IMR-90 (cell line): ENCODE measurements around the gene IDH3B. TPM values are rescaled to one million over a fixed set of nuclear protein-coding genes. Genes with fewer than 3 reads are reported as not detected.

Experiments
- ATAC-seq: fragments of 200-7000 bp; cut with Tn5 transposase; 2 replicates; pipeline ENCODE4 v1.9.1; 2020; ENCODE audit warnings: low read depth, mild to moderate bottlenecking, moderate library complexity
- BruUV-seq: library from RNA; stranded (reverse); fragments of 400-500 nt; replicated peaks from 2 replicates; lab custom pipeline; 2021; lab: Mats Ljungman, UMichigan
- CTCF ChIA-PET: fragments of 300-600 bp; formaldehyde crosslinking; extraction: SDS; loops from one replicate; lab custom pipeline; 2021; ENCODE audit warnings: antibody characterized with exemption; lab: Yijun Ruan, JAX
- POLR2A ChIA-PET: fragments of 300-600 bp; sonication (Branson Sonifier 250); formaldehyde crosslinking; loops from one replicate; lab custom pipeline; 2022; ENCODE audit warnings: antibody characterized with exemption; ENCODE audit not compliant: unreplicated experiment; lab: Charles Lee
- DNase-seq: peaks from one replicate; pipeline ENCODE4 v3.0.0; 2013
- H2AFZ ChIP-seq: replicated peaks from 2 replicates; pipeline ENCODE3; 2013; ENCODE audit warnings: low read length, mild to moderate bottlenecking; ENCODE audit not compliant: poor library complexity
- H2AK5ac ChIP-seq: 2 replicates; pipeline ENCODE4 v1.6.1; 2013; ENCODE audit warnings: low read depth, low read length, inconsistent platforms
- H2AK9ac ChIP-seq: replicated peaks from 2 replicates; pipeline ENCODE3; 2013; ENCODE audit warnings: mild to moderate bottlenecking, low read depth, low read length, moderate library complexity; ENCODE audit not compliant: poor library complexity
- H2BK120ac ChIP-seq: 2 replicates; pipeline ENCODE4 v1.6.1; 2013; ENCODE audit warnings: low read depth, low read length, inconsistent platforms
- H2BK15ac ChIP-seq: 3 replicates; pipeline ENCODE4 v1.6.1; 2013; ENCODE audit warnings: low read depth, low read length, inconsistent platforms
- H2BK20ac ChIP-seq: 2 replicates; pipeline ENCODE4 v1.6.1; 2013; ENCODE audit warnings: low read depth, mild to moderate bottlenecking, inconsistent platforms, low read length, moderate library complexity
- H2BK5ac ChIP-seq: 2 replicates; pipeline ENCODE4 v1.6.1; 2013; ENCODE audit warnings: mild to moderate bottlenecking, low read depth, low read length, inconsistent platforms; ENCODE audit not compliant: poor library complexity, severe bottlenecking
- H3K14ac ChIP-seq: replicated peaks from 2 replicates; pipeline ENCODE4 v1.6.1; 2013; ENCODE audit warnings: low read depth, low read length, inconsistent platforms
- H3K18ac ChIP-seq: 2 replicates; pipeline ENCODE4 v1.6.1; 2013; ENCODE audit warnings: low read depth, low read length, control low read depth
- H3K23ac ChIP-seq: 2 replicates; pipeline ENCODE4 v1.6.1; 2013; ENCODE audit warnings: low read depth, low read length, inconsistent platforms
- H3K27ac ChIP-seq: 2 replicates; pipeline ENCODE4 v1.5.1; 2013; ENCODE audit warnings: mild to moderate bottlenecking, control low read depth, low read length; ENCODE audit not compliant: insufficient read depth
- H3K27me3 ChIP-seq: 2 replicates; pipeline ENCODE4 v1.6.1; 2013; ENCODE audit warnings: low read length; ENCODE audit not compliant: control insufficient read depth, insufficient read depth
- H3K36me3 ChIP-seq: 2 replicates; pipeline ENCODE4 v1.6.1; 2013; ENCODE audit warnings: low read length, mixed read lengths; ENCODE audit not compliant: control insufficient read depth, insufficient read depth
- H3K4ac ChIP-seq: 2 replicates; pipeline ENCODE4 v1.6.1; 2013; ENCODE audit warnings: low read depth, low read length, inconsistent platforms
- H3K4me1 ChIP-seq: 2 replicates; pipeline ENCODE4 v1.6.1; 2013; ENCODE audit warnings: low read length, mixed read lengths; ENCODE audit not compliant: control insufficient read depth, insufficient read depth
- H3K4me2 ChIP-seq: 2 replicates; pipeline ENCODE4 v1.6.1; 2013; ENCODE audit warnings: low read depth, mild to moderate bottlenecking, control low read depth, low read length, moderate library complexity
- H3K4me3 ChIP-seq: 2 replicates; pipeline ENCODE4 v1.5.1; 2013; ENCODE audit warnings: low read depth, mild to moderate bottlenecking, control low read depth, low read length, moderate library complexity; ENCODE audit not compliant: insufficient read depth
- H3K56ac ChIP-seq: 2 replicates; pipeline ENCODE4 v1.6.1; 2013; ENCODE audit warnings: low read length, inconsistent platforms; ENCODE audit not compliant: insufficient read depth; ENCODE audit errors: extremely low read depth
- H3K79me1 ChIP-seq, 2 experiments: 2 replicates each; pipeline ENCODE4 v1.6.1; 2013; ENCODE audit warnings: low read length in 2 of 2, inconsistent platforms in 1 of 2, low read depth in 1 of 2
- H3K9ac ChIP-seq: 2 replicates; pipeline ENCODE4 v1.6.1; 2013; ENCODE audit warnings: low read depth, low read length, control low read depth
- H3K9me1 ChIP-seq: 2 replicates; pipeline ENCODE4 v1.6.1; 2013; ENCODE audit warnings: low read length, inconsistent platforms; ENCODE audit not compliant: insufficient read depth
- H3K9me3 ChIP-seq: 2 replicates; pipeline ENCODE4 v1.6.1; 2013; ENCODE audit warnings: low read length; ENCODE audit not compliant: control insufficient read depth, insufficient read depth
- H4K20me1 ChIP-seq: 2 replicates; pipeline ENCODE4 v1.6.1; 2013; ENCODE audit warnings: low read length, inconsistent platforms; ENCODE audit not compliant: insufficient read depth
- H4K5ac ChIP-seq: 2 replicates; pipeline ENCODE4 v1.6.1; 2013; ENCODE audit warnings: mild to moderate bottlenecking, low read depth, low read length, control low read depth
- H4K8ac ChIP-seq, 2 experiments: 2 replicates each; pipeline ENCODE4 v1.6.1; 2013; ENCODE audit warnings: low read depth in 2 of 2, low read length in 2 of 2, control low read depth in 1 of 2, inconsistent platforms in 1 of 2
- H4K91ac ChIP-seq: 2 replicates; pipeline ENCODE4 v1.6.1; 2013; ENCODE audit warnings: low read depth, low read length, inconsistent platforms; ENCODE audit not compliant: insufficient read depth
- BHLHE40 ChIP-seq: fragments of 150-350 bp; IDR thresholded peaks from 2 replicates; pipeline ENCODE4 v1.6.1; 2016; ENCODE audit warnings: mild to moderate bottlenecking, low read depth, low read length
- WGBS, 2 experiments: methylation state at CpG; one replicate each; pipeline versions ENCODE4 v1.1.5 to v1.1.7; 2013; ENCODE audit warnings: missing lambda C conversion rate in 2 of 2; ENCODE audit not compliant: insufficient read length in 1 of 2; ENCODE audit errors: extremely low coverage in 2 of 2; 5-methylcytosine and 5-hydroxymethylcytosine counted together
- dilution Hi-C: fragments of 300-500 bp; cut with HindIII; formaldehyde crosslinking; loops from one replicate; pipeline ENCODE4 v1.14.3; 2018; ENCODE audit warnings: low sequenced_read_pairs; ENCODE audit not compliant: unreplicated experiment
- in situ Hi-C: fragments of 300-500 bp; cut with MboI; formaldehyde crosslinking; loops from 3 replicates; pipeline ENCODE4 v1.14.3; 2019; ENCODE audit warnings: low sequenced_read_pairs, inconsistent platforms, mixed read lengths
- intact Hi-C: fragments of 100-400 bp; cut with micrococcal nuclease; formaldehyde crosslinking; loops from 2 replicates; pipeline ENCODE4 v1.10.0; 2022
- polyA plus RNA-seq, 3 experiments: library from polyadenylated mRNA; depleted of rRNA; stranded (reverse); fragments of >200 nt; gene quantifications; 2 replicates each; pipeline ENCODE4 v1.2.3, GENCODE V29; 2012; ENCODE audit warnings: low replicate concordance in 1 of 3
- total RNA-seq: library from RNA; depleted of rRNA; stranded (reverse); fragments of >200 nt; gene quantifications from 2 replicates; pipeline ENCODE4 v1.2.3, GENCODE V29; 2012

Gene IDH3B
- total and polyA plus RNA-seq, 2 of the 4 experiments (the other 2 are of a cell fraction): 151 to 160 TPM

DNA sequence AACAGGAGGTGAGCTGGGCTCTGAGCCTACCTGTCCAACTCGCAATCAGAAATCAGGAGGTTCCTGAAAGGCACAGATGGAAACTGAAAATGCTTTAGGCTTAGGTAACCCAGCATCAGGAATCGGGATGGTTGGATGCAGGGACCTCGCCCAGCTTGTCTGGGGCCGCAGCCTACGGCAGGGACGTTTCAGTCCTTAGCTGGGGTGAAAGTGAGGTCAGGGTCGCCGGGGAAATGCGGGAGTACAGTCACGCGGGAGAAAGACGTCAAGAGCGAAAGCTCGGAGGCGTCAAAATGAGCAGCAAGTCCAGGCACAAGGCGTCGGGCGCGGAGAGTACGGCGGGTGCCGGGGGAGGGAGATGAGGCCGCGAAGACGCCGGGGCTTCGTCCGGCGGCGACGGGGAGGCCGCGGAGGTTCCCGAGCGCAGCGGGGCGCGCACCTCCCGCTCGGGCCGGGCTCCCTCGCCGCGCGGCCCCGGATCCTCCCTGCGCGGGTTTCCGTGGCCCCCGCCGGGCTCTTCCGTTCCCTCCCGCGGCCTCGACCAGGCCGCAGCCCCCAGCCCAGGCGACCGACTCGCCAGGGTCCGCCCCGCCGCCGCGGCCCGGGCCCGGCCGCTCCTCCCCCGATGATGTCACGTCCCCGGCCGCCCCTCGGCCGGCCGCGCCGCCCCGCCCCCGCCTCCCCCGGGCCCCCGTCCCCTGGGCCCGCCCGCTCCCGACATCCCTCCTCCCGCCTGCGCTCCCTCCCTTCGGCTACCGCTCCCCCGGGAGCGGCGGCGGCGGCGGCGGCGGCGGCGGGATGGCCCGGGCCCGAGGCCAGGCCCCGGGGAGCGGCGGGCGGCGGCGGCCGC lies 28.2 kb upstream of the IDH3B start, which contains the start of gene EBF4:
Gene EBF4, plus strand, starts transcription at position 745 of the 850 bp plus-strand sequence. CDS start 866 bp downstream, outside the sequence.
- H3K23ac ChIP-seq: peak within 1 kb of the TSS; percentile 78; the same call in 1 of the 2 replicates
- H2BK20ac ChIP-seq: no peak within 1 kb of the TSS
- H3K9me3 ChIP-seq: no peaks in the 10 kb centered on the region
- CTCF ChIA-PET: interaction anchor here (0.6 kb wide), 1 partner anchor 25 kb away, joined by 3 read pairs; no protein-coding TSS in a partner anchor
- H2AFZ ChIP-seq: peak within 1 kb of the TSS; percentile 84
- H3K56ac ChIP-seq: peak within 1 kb of the TSS; percentile 1; the same call in 1 of the 2 replicates
- no peaks in the 10 kb centered on the region; the same call in 1 of the 2 replicates for H4K20me1 ChIP-seq
- H4K91ac ChIP-seq: no peak within 1 kb of the TSS
- peak within 1 kb of the TSS; percentile 61 for H3K9ac ChIP-seq
- peak within 1 kb of the TSS; percentile 30; the same call in 1 of the 2 replicates for H4K5ac ChIP-seq
- no peaks in the 10 kb centered on the region for H3K4me1 ChIP-seq
- POLR2A ChIA-PET: no interaction called here
- H2AK9ac ChIP-seq: peak within 1 kb of the TSS; percentile 20
- peak; percentile 69 for ATAC-seq
- no peak within 1 kb of the TSS for H3K27ac ChIP-seq
- H4K8ac ChIP-seq: peak within 1 kb of the TSS; percentile 22 to 54; a peak in 2 of 4 replicates
- no peak for TF ChIP-seq BHLHE40
- H3K4me3 ChIP-seq: peak within 1 kb of the TSS; percentile 37
- BruUV-seq: no TSS peak
- H2BK5ac ChIP-seq: no peak within 1 kb of the TSS
- no peaks in the 10 kb centered on the region for H3K36me3 ChIP-seq
- peak within 1 kb of the TSS; percentile 9; the same call in 1 of the 2 replicates for H3K4ac ChIP-seq
- WGBS, 2 experiments: 8% methylated on average over 31 of the region's 106 CpGs; no CpG with 5 or more reads in 1 of the 2 experiments
- H2BK15ac ChIP-seq: no peak within 1 kb of the TSS
- H3K79me1 ChIP-seq: no peaks in the 10 kb centered on the region
- in situ Hi-C loops (no loop called here), intact Hi-C loops (no loop called here), dilution Hi-C loops (no loop called here)
- no peaks in the 10 kb centered on the region; the same call in 1 of the 2 replicates for H3K9me1 ChIP-seq
- no peak within 1 kb of the TSS for H3K18ac ChIP-seq
- no peak for DNase-seq
- H3K14ac ChIP-seq: no peak within 1 kb of the TSS; the same call in 1 of the 2 replicates
- H3K4me2 ChIP-seq: peak within 1 kb of the TSS; percentile 68
- no peak within 1 kb of the TSS for H2BK120ac ChIP-seq
- no peak within 1 kb of the TSS for H2AK5ac ChIP-seq
- peaks cover 55% of the 10 kb centered on the region for H3K27me3 ChIP-seq
